B cell (primary cell): ENCODE measurements around the gene UBQLN3. TPM values are rescaled to one million over a fixed set of nuclear protein-coding genes. Genes with fewer than 3 reads are reported as not detected.

Experiments
- ATAC-seq: fragments of 200-7000 bp; cut with Tn5 transposase; one replicate; pipeline ENCODE4 v1.10.0; 2021; ENCODE audit warnings: low read depth, mild to moderate bottlenecking, moderate number of reproducible peaks, moderate library complexity
- CTCF ChIA-PET: fragments of 350-600 bp; sonication (Branson Sonifier 250); formaldehyde crosslinking; loops from one replicate; lab custom pipeline; 2021; ENCODE audit warnings: antibody characterized with exemption, inconsistent platforms; lab: Charles Lee
- POLR2A ChIA-PET: fragments of 350-600 bp; sonication (Branson Sonifier 250); formaldehyde crosslinking; loops from one replicate; lab custom pipeline; 2021; ENCODE audit warnings: antibody characterized with exemption; lab: Charles Lee
- DNase-seq: peaks from one replicate; pipeline ENCODE4 v3.0.0; 2013
- H2AFZ ChIP-seq: 2 replicates; pipeline ENCODE4 v1.6.1; 2012; ENCODE audit warnings: mild to moderate bottlenecking, low read depth, low read length; ENCODE audit not compliant: insufficient read depth, poor library complexity, severe bottlenecking
- H3K27ac ChIP-seq, 2 donors: 1 replicate in 1 of 2; 2 replicates in 1 of 2; pipeline ENCODE4 v1.5.1; 2012 to 2013; ENCODE audit warnings: low read length in 2 of 2, mild to moderate bottlenecking in 2 of 2, moderate library complexity in 1 of 2
- H3K27me3 ChIP-seq, 4 experiments: fragments of 200-600 bp in 1 of 4; sonication (generic) in 1 of 4; replicated peaks in 1 of 4; 1 replicate in 2 of 4; 2 replicates in 2 of 4; pipeline versions ENCODE4 v1.6.1 to v1.7.0; 2013 to 2016; ENCODE audit warnings: low read length in 3 of 4, mild to moderate bottlenecking in 2 of 4, mixed read lengths in 1 of 4, moderate library complexity in 1 of 4; ENCODE audit not compliant: insufficient read depth in 4 of 4, control insufficient read depth in 3 of 4; ENCODE audit errors: control extremely low read depth in 1 of 4
- H3K36me3 ChIP-seq, 2 experiments: replicated peaks in 1 of 2; 1 replicate in 1 of 2; 2 replicates in 1 of 2; pipeline versions ENCODE4 v1.6.1 to v1.7.1; 2013; ENCODE audit warnings: low read length in 1 of 2; ENCODE audit not compliant: insufficient read depth in 2 of 2, control insufficient read depth in 1 of 2; ENCODE audit errors: control extremely low read depth in 1 of 2, extremely low read depth in 1 of 2
- H3K4me1 ChIP-seq, 2 donors: fragments of 200-600 bp in 1 of 2; sonication (generic) in 1 of 2; 1 replicate in 1 of 2; 2 replicates in 1 of 2; pipeline versions ENCODE4 v1.5.1 to v1.6.1; 2013 to 2017; ENCODE audit warnings: low read length in 2 of 2; ENCODE audit not compliant: control insufficient read depth in 2 of 2, insufficient read depth in 2 of 2
- H3K4me2 ChIP-seq: replicated peaks from 2 replicates; pipeline ENCODE3; 2012; ENCODE audit warnings: mild to moderate bottlenecking, low read depth, low read length; ENCODE audit not compliant: poor library complexity, severe bottlenecking
- H3K4me3 ChIP-seq, 5 experiments: fragments of 200-600 bp in 1 of 5; sonication (generic) in 1 of 5; 1 replicate in 3 of 5; 2 replicates in 2 of 5; pipeline versions ENCODE4 v1.5.1 to v1.7.0; 2011 to 2016; ENCODE audit warnings: low read length in 4 of 5, mild to moderate bottlenecking in 4 of 5, low read depth in 2 of 5, control low read depth in 1 of 5, moderate library complexity in 1 of 5; ENCODE audit not compliant: insufficient read depth in 1 of 5; ENCODE audit errors: control extremely low read depth in 1 of 5, extremely low read depth in 1 of 5
- H3K79me2 ChIP-seq: fragments of 200-600 bp; sonication (generic); one replicate; pipeline ENCODE4 v1.6.0; 2016; ENCODE audit warnings: low read length; ENCODE audit not compliant: control insufficient read depth, insufficient read depth
- H3K9ac ChIP-seq: fragments of 200-600 bp; sonication (generic); 2 replicates; pipeline ENCODE4 v1.6.1; 2017; ENCODE audit warnings: mild to moderate bottlenecking, low read length, moderate library complexity
- H3K9me3 ChIP-seq, 3 donors: one replicate each; pipeline versions ENCODE4 v1.6.1 to v1.7.1; 2013; ENCODE audit warnings: low read length in 2 of 3; ENCODE audit not compliant: control insufficient read depth in 2 of 3, insufficient read depth in 1 of 3; ENCODE audit errors: control extremely low read depth in 1 of 3
- H4K20me1 ChIP-seq: 2 replicates; pipeline ENCODE4 v1.6.0; 2012; ENCODE audit warnings: mild to moderate bottlenecking, low read length; ENCODE audit not compliant: insufficient read depth, control insufficient read depth, poor library complexity, severe bottlenecking
- H3K27ac Mint-ChIP-seq: one replicate; pipeline ENCODE4 v1.8.0; 2021; ENCODE audit warnings: mixed read lengths
- H3K27me3 Mint-ChIP-seq: one replicate; pipeline ENCODE4 v1.8.0; 2021; ENCODE audit warnings: mixed read lengths
- H3K4me1 Mint-ChIP-seq: one replicate; pipeline ENCODE4 v1.8.0; 2021; ENCODE audit warnings: mixed read lengths
- H3K4me3 Mint-ChIP-seq: one replicate; pipeline ENCODE4 v1.8.0; 2021; ENCODE audit warnings: mixed read lengths
- H3K9me3 Mint-ChIP-seq: one replicate; pipeline ENCODE4 v1.8.0; 2022; ENCODE audit warnings: mixed read lengths; ENCODE audit not compliant: insufficient read depth
- CTCF ChIP-seq: fragments of 200-600 bp; IDR thresholded peaks from one replicate; pipeline ENCODE4 v1.8.0; 2022; ENCODE audit warnings: antibody characterized with exemption, mild to moderate bottlenecking
- EZH2 ChIP-seq: IDR thresholded peaks from 2 replicates; pipeline ENCODE4 v1.6.1; 2012; ENCODE audit warnings: borderline replicate concordance, low read depth, mild to moderate bottlenecking, moderate library complexity, low read length; ENCODE audit not compliant: insufficient read depth, poor library complexity, severe bottlenecking
- WGBS: methylation state at CpG from one replicate; pipeline ENCODE4 v1.1.5; 2013; ENCODE audit warnings: missing lambda C conversion rate; ENCODE audit not compliant: insufficient coverage; 5-methylcytosine and 5-hydroxymethylcytosine counted together
- intact Hi-C: fragments of 100-400 bp; cut with micrococcal nuclease; formaldehyde crosslinking; loops from one replicate; pipeline ENCODE4 v1.10.0; 2022
- polyA plus RNA-seq: library from polyadenylated mRNA; depleted of rRNA; stranded (reverse); fragments of >200 nt; gene quantifications from 2 replicates; pipeline ENCODE4 v1.2.3, GENCODE V29; 2012
- total RNA-seq, 2 donors: library from RNA; stranded (reverse); fragments of 120-200 nt in 1 of 2; gene quantifications; 1 replicate in 1 of 2; 2 replicates in 1 of 2; pipeline versions ENCODE4 v1.2.3 to v1.2.4, GENCODE V29; 2013 to 2022

Gene UBQLN3
- total and polyA plus RNA-seq, 2 donors (not counting 1 experiment from before 2014, with no cell fraction given), result 0.59 TPM; not detected in 1

- no peak for ATAC-seq
Observed at GRCh38 chr11:5556596-5557188, 46.9 kb upstream of the UBQLN3 start.

DNA sequence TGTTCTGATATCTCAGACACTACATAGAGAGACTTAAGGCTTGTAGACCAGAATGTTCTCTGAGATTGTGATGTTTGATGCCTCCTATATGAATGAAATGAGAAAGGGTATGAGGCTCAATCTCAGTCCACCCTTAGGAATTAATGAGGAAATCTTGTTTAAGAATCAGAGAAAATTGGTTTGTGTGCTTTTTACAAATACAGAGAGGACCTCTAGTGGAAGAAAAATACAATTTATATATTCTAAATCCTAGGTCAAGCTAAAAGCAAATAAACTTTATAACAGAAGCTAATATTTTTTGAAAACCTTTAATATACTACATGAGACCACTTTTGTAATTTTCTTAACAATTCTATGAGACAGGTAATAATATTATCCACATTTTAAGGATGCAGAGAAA is 43.6 kb upstream of the UBQLN3 start:
- CTCF ChIA-PET, result no interaction called here
- TF ChIP-seq EZH2 (no peak), CTCF (no peak)
- Histone ChIP-seq H3K9me3 (no peaks in the 10 kb centered on the region), H4K20me1 (no peaks in the 10 kb centered on the region), H3K9ac (no peak overlapping the region), H2AFZ (no peak overlapping the region), H3K4me1 (no peaks in the 10 kb centered on the region), H3K4me3 (no peak overlapping the region), H3K27ac (no peak overlapping the region), H3K27me3 (no peaks in the 10 kb centered on the region), H3K36me3 (no peaks in the 10 kb centered on the region), H3K79me2 (no peaks in the 10 kb centered on the region), H3K4me2 (no peak overlapping the region)
- DNase-seq (no peak), ATAC-seq (no peak)
- Mint-ChIP-seq H3K9me3 (no peaks in the 10 kb centered on the region), H3K27me3 (peaks cover 18% of the 10 kb centered on the region), H3K4me3 (no peak overlapping the region), H3K27ac (no peak overlapping the region), H3K4me1 (no peaks in the 10 kb centered on the region)
- POLR2A ChIA-PET, result no interaction called here
- intact Hi-C loops, result no loop called here

More at GRCh38 chr11:5556596-5557188, 46.9 kb upstream of the UBQLN3 start:
- TF ChIP-seq EZH2 (no peak), CTCF (no peak)
- Mint-ChIP-seq H3K9me3 (no peaks in the 10 kb centered on the region), H3K27me3 (peaks cover 18% of the 10 kb centered on the region), H3K4me1 (no peaks in the 10 kb centered on the region), H3K4me3 (no peak overlapping the region), H3K27ac (no peak overlapping the region)
- Histone ChIP-seq H2AFZ (no peak overlapping the region), H3K27ac (no peak overlapping the region), H3K79me2 (no peaks in the 10 kb centered on the region), H4K20me1 (no peaks in the 10 kb centered on the region), H3K9ac (no peak overlapping the region), H3K36me3 (no peaks in the 10 kb centered on the region), H3K4me1 (no peaks in the 10 kb centered on the region), H3K9me3 (no peaks in the 10 kb centered on the region), H3K4me3 (no peak overlapping the region), H3K4me2 (no peak overlapping the region), H3K27me3 (no peaks in the 10 kb centered on the region)
- CTCF ChIA-PET, result no interaction called here
- POLR2A ChIA-PET, result no interaction called here
- WGBS, result 100% methylated on average over 1 of the region's 3 CpGs
- intact Hi-C loops, result no loop called here
- DNase-seq, result no peak
